Activated CD4-positive, alpha-beta T cell treated with anti-CD3 and anti-CD28 coated beads, Interleukin-2, amount 10 ng/mL, durations not matched to agents 7 days and 5 days (primary cell): ENCODE data around the gene ITGA5. TPM values are rescaled to one million over a fixed set of nuclear protein-coding genes. Genes with fewer than 3 reads are reported as not detected.

Source experiments
- CTCF ChIA-PET: fragments of 350-600 bp; sonication (Branson Sonifier 250); formaldehyde crosslinking; loops from one replicate; lab custom pipeline; 2021; ENCODE audit warnings: antibody characterized with exemption; lab: Charles Lee
- POLR2A ChIA-PET: fragments of 350-600 bp; sonication (Branson Sonifier 250); formaldehyde crosslinking; loops from one replicate; lab custom pipeline; 2021; ENCODE audit warnings: antibody characterized with exemption; lab: Charles Lee
- DNase-seq: peaks from one replicate; pipeline ENCODE4 v3.0.0-alpha.2; 2020
- H3K27ac Mint-ChIP-seq: one replicate; pipeline ENCODE4 v1.8.0; 2021; ENCODE audit warnings: mild to moderate bottlenecking, moderate library complexity, mixed read lengths
- H3K27me3 Mint-ChIP-seq: one replicate; pipeline ENCODE4 v1.8.0; 2021; ENCODE audit warnings: mixed read lengths
- H3K36me3 Mint-ChIP-seq: one replicate; pipeline ENCODE4 v1.8.0; 2021; ENCODE audit warnings: low read depth, mixed read lengths
- H3K4me1 Mint-ChIP-seq: one replicate; pipeline ENCODE4 v1.8.0; 2021; ENCODE audit warnings: mixed read lengths
- H3K4me3 Mint-ChIP-seq: one replicate; pipeline ENCODE4 v1.8.0; 2021; ENCODE audit warnings: mild to moderate bottlenecking, moderate library complexity, mixed read lengths
- H3K9me3 Mint-ChIP-seq: one replicate; pipeline ENCODE4 v1.8.0; 2021; ENCODE audit warnings: mixed read lengths
- total RNA-seq, 2 experiments: library from RNA; stranded (reverse); gene quantifications; one replicate each; pipeline ENCODE4 v1.2.3, GENCODE V29; 2021

Gene ITGA5
- total RNA-seq, 2 experiments from 2014 or later, result 83.5 to 88.7 TPM

GRCh38 chr12:54442961-54443360 lies 23.9 kb upstream of the ITGA5 start:
- no peak overlapping the region for H3K27ac Mint-ChIP-seq
- CTCF ChIA-PET, result interaction anchor here (0.6 to 7.6 kb wide), 6 partner anchors 11 to 436 kb away, joined by 3 to 36 read pairs (median 6); no protein-coding TSS in a partner anchor
- H3K4me3 Mint-ChIP-seq, result no peak overlapping the region
- no peaks in the 10 kb centered on the region for H3K9me3 Mint-ChIP-seq
- POLR2A ChIA-PET, result no interaction called here
- H3K27me3 Mint-ChIP-seq, result peaks cover 4% of the 10 kb centered on the region
- no peak for DNase-seq
- no peaks in the 10 kb centered on the region for H3K36me3 Mint-ChIP-seq
- peaks cover 6% of the 10 kb centered on the region for H3K4me1 Mint-ChIP-seq

- ChIA-PET CTCF (interaction anchor here (7.6 kb wide), 1 partner anchor 43 kb away, joined by 36 read pairs; no protein-coding TSS in a partner anchor), POLR2A (no interaction called here)
- Mint-ChIP-seq H3K4me1 (peaks cover 7% of the 10 kb centered on the region), H3K27me3 (peaks cover 4% of the 10 kb centered on the region), H3K36me3 (no peaks in the 10 kb centered on the region), H3K9me3 (no peaks in the 10 kb centered on the region), H3K4me3 (no peak overlapping the region), H3K27ac (no peak overlapping the region)
- no peak for DNase-seq
Measured at GRCh38 chr12:54442099-54442498, 23.0 kb upstream of the ITGA5 start.

- Mint-ChIP-seq H3K9me3 (no peaks in the 10 kb centered on the region), H3K36me3 (no peaks in the 10 kb centered on the region), H3K27ac (no peak overlapping the region), H3K4me3 (no peak overlapping the region), H3K27me3 (peaks cover 7% of the 10 kb centered on the region), H3K4me1 (peaks cover 7% of the 10 kb centered on the region)
- POLR2A ChIA-PET, result interaction anchor here (0.8 kb wide), 1 partner anchor 40 kb away, joined by 11 read pairs; no protein-coding TSS in a partner anchor
- peak; percentile 17 for DNase-seq
- CTCF ChIA-PET, result interaction anchor here (0.6 to 5.9 kb wide), 17 partner anchors 10 to 869 kb away, joined by 3 to 115 read pairs (median 4); no protein-coding TSS in a partner anchor
Measured at GRCh38 chr12:54439521-54440255, 20.6 kb upstream of the ITGA5 start.

- no peak for DNase-seq
- Mint-ChIP-seq H3K4me1 (peaks cover 7% of the 10 kb centered on the region), H3K36me3 (no peaks in the 10 kb centered on the region), H3K27ac (no peak overlapping the region), H3K9me3 (no peaks in the 10 kb centered on the region), H3K4me3 (no peak overlapping the region), H3K27me3 (peaks cover 7% of the 10 kb centered on the region)
- POLR2A ChIA-PET, result interaction anchor here (0.8 kb wide), 1 partner anchor 39 kb away, joined by 11 read pairs; no protein-coding TSS in a partner anchor
- CTCF ChIA-PET, result interaction anchor here (0.6 to 5.9 kb wide), 16 partner anchors 10 to 160 kb away, joined by 3 to 115 read pairs (median 6); no protein-coding TSS in a partner anchor
Measured at GRCh38 chr12:54439096-54439495, 20.0 kb upstream of the ITGA5 start.

- Mint-ChIP-seq H3K27me3 (peaks cover 7% of the 10 kb centered on the region), H3K36me3 (no peaks in the 10 kb centered on the region), H3K27ac (no peak overlapping the region), H3K4me1 (peaks cover 8% of the 10 kb centered on the region), H3K4me3 (no peak overlapping the region), H3K9me3 (no peaks in the 10 kb centered on the region)
- ChIA-PET CTCF (interaction anchor here (0.9 to 5.9 kb wide), 9 partner anchors 9 to 46 kb away, joined by 4 to 115 read pairs (median 9); no protein-coding TSS in a partner anchor), POLR2A (no interaction called here)
- DNase-seq, result no peak
Measured at GRCh38 chr12:54438517-54438916, 19.5 kb upstream of the ITGA5 start.

- POLR2A ChIA-PET, result no interaction called here
- Mint-ChIP-seq H3K9me3 (no peaks in the 10 kb centered on the region), H3K27ac (no peak overlapping the region)
Measured at GRCh38 chr12:54437697-54438096, 18.6 kb upstream of the ITGA5 start.

GRCh38 chr12:54437243-54437642 lies 18.2 kb upstream of the ITGA5 start:
- H3K4me3 Mint-ChIP-seq, result no peak overlapping the region
- peaks cover 2% of the 10 kb centered on the region for H3K27me3 Mint-ChIP-seq
- peaks cover 19% of the 10 kb centered on the region for H3K4me1 Mint-ChIP-seq
- H3K27ac Mint-ChIP-seq, result no peak overlapping the region
- H3K36me3 Mint-ChIP-seq, result no peaks in the 10 kb centered on the region
- POLR2A ChIA-PET, result no interaction called here
- no peak for DNase-seq
- H3K9me3 Mint-ChIP-seq, result no peaks in the 10 kb centered on the region
- CTCF ChIA-PET, result interaction anchor here (2.1 to 5.9 kb wide), 4 partner anchors 8 to 44 kb away, joined by 9 to 115 read pairs (median 24); no protein-coding TSS in a partner anchor

More at GRCh38 chr12:54437697-54438096, 18.6 kb upstream of the ITGA5 start:
- no peak for DNase-seq
- peaks cover 6% of the 10 kb centered on the region for H3K27me3 Mint-ChIP-seq
- no peaks in the 10 kb centered on the region for H3K36me3 Mint-ChIP-seq
- H3K4me3 Mint-ChIP-seq, result no peak overlapping the region
- CTCF ChIA-PET, result interaction anchor here (1.8 to 5.9 kb wide), 5 partner anchors 8 to 45 kb away, joined by 4 to 115 read pairs (median 24); no protein-coding TSS in a partner anchor
- H3K4me1 Mint-ChIP-seq, result peaks cover 16% of the 10 kb centered on the region

GRCh38 chr12:54432815-54433164 lies 13.7 kb upstream of the ITGA5 start:
- peaks cover 39% of the 10 kb centered on the region for H3K4me1 Mint-ChIP-seq
- ChIA-PET CTCF (interaction anchor here (0.6 to 2.5 kb wide), 8 partner anchors 11 to 115 kb away, joined by 3 to 17 read pairs (median 4); partner anchors contain the start of gene ITGA5), POLR2A (no interaction called here)
- H3K27me3 Mint-ChIP-seq, result peaks cover 14% of the 10 kb centered on the region
- no peak for DNase-seq
- H3K36me3 Mint-ChIP-seq, result no peaks in the 10 kb centered on the region
- no peaks in the 10 kb centered on the region for H3K9me3 Mint-ChIP-seq
- no peak overlapping the region for H3K4me3 Mint-ChIP-seq
- peak overlapping the region; percentile 46 for H3K27ac Mint-ChIP-seq

- POLR2A ChIA-PET, result no interaction called here
- peaks cover 42% of the 10 kb centered on the region for H3K4me1 Mint-ChIP-seq
- CTCF ChIA-PET, result interaction anchor here (0.6 to 2.5 kb wide), 9 partner anchors 12 to 44 kb away, joined by 3 to 17 read pairs (median 3); partner anchors contain the start of gene ITGA5
- peaks cover 19% of the 10 kb centered on the region for H3K27me3 Mint-ChIP-seq
- DNase-seq, result peak; percentile 33
- H3K27ac Mint-ChIP-seq, result peak overlapping the region; percentile 46
- H3K4me3 Mint-ChIP-seq, result peak overlapping the region; percentile 13
- no peaks in the 10 kb centered on the region for H3K36me3 Mint-ChIP-seq
- H3K9me3 Mint-ChIP-seq, result no peaks in the 10 kb centered on the region
Measured at GRCh38 chr12:54431911-54432814, 13.1 kb upstream of the ITGA5 start.

GRCh38 chr12:54430471-54431069 lies 11.5 kb upstream of the ITGA5 start:
- Mint-ChIP-seq H3K4me1 (peaks cover 44% of the 10 kb centered on the region), H3K36me3 (no peaks in the 10 kb centered on the region), H3K27ac (no peak overlapping the region), H3K9me3 (no peaks in the 10 kb centered on the region), H3K27me3 (peaks cover 30% of the 10 kb centered on the region), H3K4me3 (no peak overlapping the region)
- CTCF ChIA-PET, result interaction anchor here (0.7 to 4.5 kb wide), 8 partner anchors 8 to 35 kb away, joined by 3 to 25 read pairs (median 3); no protein-coding TSS in a partner anchor
- POLR2A ChIA-PET, result no interaction called here
- no peak for DNase-seq

- Mint-ChIP-seq H3K4me1 (peaks cover 44% of the 10 kb centered on the region), H3K36me3 (no peaks in the 10 kb centered on the region), H3K4me3 (no peak overlapping the region), H3K9me3 (no peaks in the 10 kb centered on the region), H3K27ac (no peak overlapping the region), H3K27me3 (peaks cover 40% of the 10 kb centered on the region)
- DNase-seq, result no peak
- ChIA-PET POLR2A (no interaction called here), CTCF (interaction anchor here (1.2 to 4.5 kb wide), 8 partner anchors 9 to 50 kb away, joined by 3 to 25 read pairs (median 6); no protein-coding TSS in a partner anchor)
Measured at GRCh38 chr12:54429014-54429471, 10.0 kb upstream of the ITGA5 start.
